A549 (cell line): ENCODE data around the gene ARHGAP9. TPM values are rescaled to one million over a fixed set of nuclear protein-coding genes. Genes with fewer than 3 reads are reported as not detected.
A peak's percentile ranks its signal among the peaks of the same experiment; 100 is the strongest.

Source experiments
- ATAC-seq, 2 experiments: fragments of 200-7000 bp in 1 of 2; fragments of >200 bp in 1 of 2; cut with Nextera tagmentation in 1 of 2; cut with Tn5 transposase in 1 of 2; 3 replicates each; pipeline versions ENCODE4 v1.8.0 to v1.9.1; 2018 to 2020; ENCODE audit warnings: mild to moderate bottlenecking in 1 of 2, moderate library complexity in 1 of 2
- CTCF ChIA-PET: fragments of 300-600 bp; sonication (Branson Sonifier 250); formaldehyde crosslinking; extraction: SDS; loops from one replicate; lab custom pipeline; 2021; ENCODE audit warnings: antibody characterized with exemption, inconsistent platforms; lab: Yijun Ruan, JAX
- POLR2A ChIA-PET: fragments of 350-600 bp; formaldehyde crosslinking; extraction: SDS; loops from one replicate; lab custom pipeline; 2021; ENCODE audit warnings: antibody characterized with exemption, inconsistent platforms; lab: Yijun Ruan, JAX
- DNase-seq, 2 experiments: peaks; one replicate each; pipeline versions ENCODE4 v3.0.0 to v3.0.0-alpha.2; 2011 to 2016; ENCODE audit warnings: low read depth in 1 of 2, low spot score in 1 of 2
- FAIRE-seq: peaks from 2 replicates; lab custom pipeline; 2011; peaks lifted over from hg19 to GRCh38; lab: Jason Lieb, UNC
- H3K27ac ChIP-seq, 2 experiments: fragments of >200 bp; sonication (Bioruptor Twin); formaldehyde crosslinking; 3 replicates each; pipeline ENCODE4 v1.5.1; 2016 to 2017
- H3K4me1 ChIP-seq: fragments of >200 bp; sonication (Bioruptor Twin); formaldehyde crosslinking; 3 replicates; pipeline ENCODE4 v1.6.1; 2016
- H3K4me2 ChIP-seq: fragments of >200 bp; sonication (Bioruptor Twin); formaldehyde crosslinking; 3 replicates; pipeline ENCODE4 v1.6.1; 2016
- H3K4me3 ChIP-seq: fragments of >200 bp; sonication (Bioruptor Twin); formaldehyde crosslinking; 3 replicates; pipeline ENCODE4 v1.5.1; 2016
- H3K9me3 ChIP-seq: fragments of >200 bp; sonication (Bioruptor Twin); formaldehyde crosslinking; 3 replicates; pipeline ENCODE4 v1.6.1; 2016
- CHD4 ChIP-seq: fragments of 200-600 bp; sonication (generic); IDR thresholded peaks from 2 replicates; pipeline ENCODE4 v1.6.1; 2016; ENCODE audit warnings: antibody characterized with exemption, mild to moderate bottlenecking, borderline replicate concordance
- E2F6 ChIP-seq: IDR thresholded peaks from 2 replicates; pipeline ENCODE4 v1.6.1; 2012; ENCODE audit warnings: low read depth, borderline replicate concordance
- EHF ChIP-seq: fragments of 250-450 bp; sonication (Bioruptor Pico); IDR thresholded peaks from 2 replicates; pipeline ENCODE4 v1.5.0; 2020; ENCODE audit warnings: mild to moderate bottlenecking
- ELK1 ChIP-seq: fragments of 150-350 bp; IDR thresholded peaks from 2 replicates; pipeline ENCODE4 v1.6.1; 2014; ENCODE audit warnings: low read depth, mild to moderate bottlenecking, low read length
- EP300 ChIP-seq, 2 experiments: fragments of >200 bp; sonication (Bioruptor Twin); formaldehyde crosslinking; IDR thresholded peaks; 2 replicates in 1 of 2; 3 replicates in 1 of 2; pipeline ENCODE4 v1.6.1; 2016 to 2017
- FOSL2 ChIP-seq, 2 experiments: fragments of 450-650 bp in 1 of 2; fragments of >200 bp in 1 of 2; sonication (Bioruptor Twin) in 1 of 2; formaldehyde crosslinking; IDR thresholded peaks; 2 replicates each; pipeline versions ENCODE4 v1.5.0 to v1.6.1; 2016 to 2020; ENCODE audit warnings: mild to moderate bottlenecking in 1 of 2, moderate library complexity in 1 of 2
- GATA3 ChIP-seq: IDR thresholded peaks from 2 replicates; pipeline ENCODE4 v1.6.1; 2012; ENCODE audit warnings: borderline replicate concordance
- HES2 ChIP-seq: fragments of >200 bp; sonication (Bioruptor Twin); formaldehyde crosslinking; IDR thresholded peaks from 2 replicates; pipeline ENCODE4 v1.6.1; 2016
- HMGXB4 ChIP-seq: fragments of 250-450 bp; sonication (Bioruptor Pico); IDR thresholded peaks from 2 replicates; pipeline ENCODE4 v1.5.0; 2021; ENCODE audit warnings: mild to moderate bottlenecking, moderate library complexity, borderline replicate concordance
- HOXB13 ChIP-seq: fragments of 250-450 bp; sonication (Bioruptor Pico); IDR thresholded peaks from 2 replicates; pipeline ENCODE4 v1.5.0; 2020; ENCODE audit warnings: low read depth, mild to moderate bottlenecking, moderate library complexity
- JUN ChIP-seq, 2 experiments: fragments of >200 bp; sonication (Bioruptor Twin); formaldehyde crosslinking; IDR thresholded peaks; 2 replicates in 1 of 2; 3 replicates in 1 of 2; pipeline ENCODE4 v1.6.1; 2016 to 2017
- MAZ ChIP-seq: fragments of 150-350 bp; IDR thresholded peaks from 2 replicates; pipeline ENCODE4 v1.6.1; 2014; ENCODE audit warnings: antibody characterized with exemption, low read depth, low read length, borderline replicate concordance
- MYC ChIP-seq: IDR thresholded peaks from 2 replicates; pipeline ENCODE4 v1.6.1; 2012; ENCODE audit warnings: mild to moderate bottlenecking, inconsistent platforms, low read length, improper control_type of control experiment, borderline replicate concordance
- NFE2L2 ChIP-seq: fragments of 150-350 bp; conservative IDR thresholded peaks from 2 replicates; pipeline ENCODE4 v1.6.1; 2014; ENCODE audit warnings: low read length
- PBX3 ChIP-seq: IDR thresholded peaks from 2 replicates; pipeline ENCODE4 v1.6.1; 2012
- RAD21 ChIP-seq, 2 experiments: fragments of >200 bp in 1 of 2; sonication (Bioruptor Twin) in 1 of 2; formaldehyde crosslinking in 1 of 2; IDR thresholded peaks in 1 of 2; conservative IDR thresholded peaks in 1 of 2; 2 replicates in 1 of 2; 3 replicates in 1 of 2; pipeline ENCODE4 v1.6.1; 2012 to 2018; ENCODE audit warnings: inconsistent platforms in 1 of 2
- RNF2 ChIP-seq: fragments of 200-600 bp; sonication (generic); IDR thresholded peaks from 2 replicates; pipeline ENCODE4 v1.6.1; 2016; ENCODE audit warnings: low read depth, mild to moderate bottlenecking, antibody characterized with exemption, moderate library complexity, borderline replicate concordance
- SMC3 ChIP-seq: fragments of >200 bp; sonication (Bioruptor Twin); formaldehyde crosslinking; IDR thresholded peaks from 3 replicates; pipeline ENCODE4 v1.6.1; 2018; ENCODE audit warnings: inconsistent platforms
- SREBF2 ChIP-seq: fragments of 450-650 bp; IDR thresholded peaks from 2 replicates; pipeline ENCODE4 v1.6.1; 2014; ENCODE audit warnings: mild to moderate bottlenecking, moderate library complexity
- TFCP2L1 ChIP-seq: fragments of 250-450 bp; sonication (Bioruptor Pico); IDR thresholded peaks from 2 replicates; pipeline ENCODE4 v1.5.0; 2021; ENCODE audit warnings: mild to moderate bottlenecking
- TP53 ChIP-seq: fragments of 250-450 bp; sonication (Bioruptor Pico); IDR thresholded peaks from 2 replicates; pipeline ENCODE4 v1.5.0; 2021; ENCODE audit warnings: mild to moderate bottlenecking, moderate library complexity
- USF2 ChIP-seq: fragments of 450-650 bp; IDR thresholded peaks from 2 replicates; pipeline ENCODE4 v1.6.1; 2014; ENCODE audit warnings: antibody characterized with exemption
- ZC3H11A ChIP-seq: fragments of 450-650 bp; IDR thresholded peaks from 2 replicates; pipeline ENCODE4 v1.6.1; 2014; ENCODE audit warnings: antibody characterized with exemption, mild to moderate bottlenecking
- WGBS: methylation state at CpG from one replicate; pipeline ENCODE4 v1.1.6; 2017; ENCODE audit errors: missing lambda C conversion rate; 5-methylcytosine and 5-hydroxymethylcytosine counted together
- polyA plus RNA-seq, 4 experiments: library from polyadenylated mRNA; depleted of rRNA in 3 of 4; stranded (reverse); fragments of >200 nt; fragmentation: RNase III in 1 of 4; extraction: RNeasy Plus Mini Kit Qiagen cat#74134 plus additional on column Dnase treatment in 1 of 4; gene quantifications; 2 replicates in 3 of 4; 3 replicates in 1 of 4; pipeline ENCODE4 v1.2.3, GENCODE V29; 2011 to 2017

Gene ARHGAP9
- polyA plus RNA-seq, 2 of the 4 experiments (the other 2 are of a cell fraction), result 0.25 TPM; not detected in 1

- Histone ChIP-seq H3K4me2 (no peak overlapping the region), H3K9me3 (peaks cover 15% of the 10 kb centered on the region), H3K4me3 (no peak overlapping the region), H3K27ac (no peak overlapping the region), H3K4me1 (peaks cover 6% of the 10 kb centered on the region; the same call in 1 of the 3 replicates)
- ChIA-PET POLR2A (no interaction called here), CTCF (interaction anchor here (1.4 to 3.9 kb wide), 3 partner anchors 14 to 199 kb away, joined by 3 to 22 read pairs (median 19); partner anchors contain the start of gene INHBE)
- no peak for TF ChIP-seq PBX3
- TF ChIP-seq CHD4, result no peak
- no peak for TF ChIP-seq ZC3H11A
- TF ChIP-seq NFE2L2, result no peak
- no peak for TF ChIP-seq TFCP2L1 (CRISPR knock-in tag)
- no peak for TF ChIP-seq HES2
- TF ChIP-seq TP53 (CRISPR knock-in tag), result no peak
- TF ChIP-seq RNF2, result no peak
- no peak for TF ChIP-seq MYC
- no peak for TF ChIP-seq EP300 (IDR thresholded peaks at IDR 0.05)
- TF ChIP-seq JUN (IDR thresholded peaks at IDR 0.05), result no peak
- no peak for TF ChIP-seq MAZ
- no peak for TF ChIP-seq HMGXB4
- TF ChIP-seq GATA3, result no peak
- TF ChIP-seq ELK1, result no peak
- no peak for TF ChIP-seq E2F6
- TF ChIP-seq SREBF2, result no peak
- no peak for TF ChIP-seq USF2
- TF ChIP-seq SMC3, result no peak
- TF ChIP-seq RAD21 (conservative IDR thresholded peaks at IDR 0.05 in 1 of 2, IDR thresholded peaks at IDR 0.05 in 1 of 2), result no peak
- WGBS, result 96% methylated on average over 1 of the region's 1 CpG
- FAIRE-seq (no peak), ATAC-seq (no peak), DNase-seq (no peak)
These were observed 41.3 kb downstream of the ARHGAP9 start for GRCh38 chr12:57438400-57438799.

- DNase-seq, result no peak
- 62% methylated on average over 4 of the region's 4 CpGs for WGBS
- Histone ChIP-seq H3K4me3 (no peak overlapping the region), H3K27ac (peak overlapping the region in 1 of 2 experiments; percentile 21; a peak in 1 of 6 replicates), H3K4me1 (peaks cover 13% of the 10 kb centered on the region; the same call in 2 of the 3 replicates), H3K9me3 (no peaks in the 10 kb centered on the region), H3K4me2 (no peak overlapping the region)
- FAIRE-seq, result no peak
- ChIA-PET POLR2A (no interaction called here), CTCF (interaction anchor here (0.6 to 4.8 kb wide), 9 partner anchors 12 to 99 kb away, joined by 3 to 32 read pairs (median 4); partner anchors contain the start of genes GLI1 and INHBE)
- TF ChIP-seq HOXB13 (CRISPR knock-in tag) (no peak), EHF (no peak), EP300 (IDR thresholded peaks at IDR 0.05) (no peak), FOSL2 (IDR thresholded peaks at IDR 0.05) (no peak), FOSL2 (CRISPR knock-in tag; IDR thresholded peaks at IDR 0.05) (no peak)
- ATAC-seq, result no peak
These were observed 44.4 kb downstream of the ARHGAP9 start for GRCh38 chr12:57435293-57435692.
